ENCODE results near the gene KDM5B.

KDM5B gene

GRCh38 chr1:202708456-202709275 lies 99.6 kb downstream of the KDM5B start (continued):
- no peak for TF ChIP-seq CSRNP3 (CRISPR knock-in tag; IDR thresholded peaks at IDR 0.05)
- TF ChIP-seq TCF4 (CRISPR knock-in tag; IDR thresholded peaks at IDR 0.05; ENCODE audit: borderline replicate concordance) = no peak
- no peak for TF ChIP-seq ISL1 (CRISPR knock-in tag; IDR thresholded peaks at IDR 0.05)
- TF ChIP-seq ZNF8 (CRISPR knock-in tag; IDR thresholded peaks at IDR 0.05) = no peak
- no peak for TF ChIP-seq TOX (CRISPR knock-in tag; IDR thresholded peaks at IDR 0.05; ENCODE audit: borderline replicate concordance)
- no peak for TF ChIP-seq ZNF565 (CRISPR knock-in tag; conservative IDR thresholded peaks at IDR 0.05; ENCODE audit: low read depth)
- TF ChIP-seq BACH2 (CRISPR knock-in tag; IDR thresholded peaks at IDR 0.05; ENCODE audit: borderline replicate concordance) = no peak
- no peak for TF ChIP-seq ARNTL (CRISPR knock-in tag; IDR thresholded peaks at IDR 0.05; ENCODE audit: borderline replicate concordance, low read depth)
- no peak for TF ChIP-seq SNAI2 (CRISPR knock-in tag; IDR thresholded peaks at IDR 0.05)
- TF ChIP-seq POU6F1 (CRISPR knock-in tag; IDR thresholded peaks at IDR 0.05; ENCODE audit: borderline replicate concordance, low read depth) = no peak
- no peak for TF ChIP-seq ZFP30 (CRISPR knock-in tag; IDR thresholded peaks at IDR 0.05)

GRCh38 chr1:202706851-202707250 lies 101.4 kb downstream of the KDM5B start:
- ATAC-seq = no peak
- no peak for TF ChIP-seq CSDC2 (CRISPR knock-in tag; IDR thresholded peaks at IDR 0.05)
- TF ChIP-seq ISL1 (CRISPR knock-in tag; IDR thresholded peaks at IDR 0.05) = no peak
- TF ChIP-seq ARNTL (CRISPR knock-in tag; IDR thresholded peaks at IDR 0.05; ENCODE audit: borderline replicate concordance, low read depth) = no peak
- TF ChIP-seq TCF4 (CRISPR knock-in tag; IDR thresholded peaks at IDR 0.05; ENCODE audit: borderline replicate concordance) = no peak
- TF ChIP-seq RARB (CRISPR knock-in tag; IDR thresholded peaks at IDR 0.05) = no peak
- no peak for TF ChIP-seq POU6F1 (CRISPR knock-in tag; IDR thresholded peaks at IDR 0.05; ENCODE audit: borderline replicate concordance, low read depth)
- no peak for TF ChIP-seq TSHZ2 (CRISPR knock-in tag; IDR thresholded peaks at IDR 0.05)
- TF ChIP-seq SNAI2 (CRISPR knock-in tag; IDR thresholded peaks at IDR 0.05) = no peak
- TF ChIP-seq OSR1 (CRISPR knock-in tag; IDR thresholded peaks at IDR 0.05) = no peak
- no peak for TF ChIP-seq BACH2 (CRISPR knock-in tag; IDR thresholded peaks at IDR 0.05; ENCODE audit: borderline replicate concordance)
- no peak for TF ChIP-seq CREB5 (CRISPR knock-in tag; IDR thresholded peaks at IDR 0.05; ENCODE audit: low read depth)
- TF ChIP-seq GLIS3 (CRISPR knock-in tag; IDR thresholded peaks at IDR 0.05) = no peak
- TF ChIP-seq ZFP3 (CRISPR knock-in tag; IDR thresholded peaks at IDR 0.05) = no peak
- TF ChIP-seq ZNF70 (CRISPR knock-in tag; IDR thresholded peaks at IDR 0.05) = no peak

- ATAC-seq = no peak
- TF ChIP-seq PATZ1 (CRISPR knock-in tag; IDR thresholded peaks at IDR 0.05; ENCODE audit: borderline replicate concordance) (no peak), TOX (CRISPR knock-in tag; IDR thresholded peaks at IDR 0.05; ENCODE audit: borderline replicate concordance) (no peak), ZC3H10 (CRISPR knock-in tag; IDR thresholded peaks at IDR 0.05) (no peak), ZFP30 (CRISPR knock-in tag; IDR thresholded peaks at IDR 0.05) (no peak), ZNF565 (CRISPR knock-in tag; conservative IDR thresholded peaks at IDR 0.05; ENCODE audit: low read depth) (no peak), CSDC2 (CRISPR knock-in tag; IDR thresholded peaks at IDR 0.05) (no peak)
Observed at GRCh38 chr1:202704601-202705000, 103.6 kb downstream of the KDM5B start.

Measured in SK-N-SH treated with all-trans-retinoic acid at 6 μM for 48 hours (cell line).